ENCODE data around the gene MED22. TPM values are rescaled to one million over a fixed set of nuclear protein-coding genes. Genes with fewer than 3 reads are reported as not detected.

MED22 gene
- total and polyA plus RNA-seq, 2 of the 8 experiments (the other 6 are each of a cell fraction or from before 2014, with no cell fraction given) = 56.4 to 68.4 TPM

DNA sequence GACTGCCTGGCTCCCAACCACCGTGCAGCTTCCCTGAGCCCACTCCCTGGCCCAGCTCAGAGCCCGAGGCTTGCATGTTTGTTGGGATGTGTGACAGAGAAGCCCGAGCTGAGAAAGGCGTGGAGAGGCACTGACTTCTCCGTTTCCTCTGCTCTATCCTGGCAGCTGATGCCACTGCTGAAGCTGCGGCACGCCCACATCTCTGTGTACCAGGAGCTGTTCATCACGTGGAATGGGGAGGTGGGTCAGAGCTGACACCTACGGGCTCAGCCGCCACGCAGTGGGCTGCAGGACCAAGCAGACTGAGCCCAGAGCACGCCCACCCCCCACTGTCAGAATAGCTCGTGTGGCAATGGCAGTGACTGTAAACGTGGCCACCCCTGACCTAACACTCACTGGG lies 37.5 kb upstream of the MED22 start:
- DNase-seq (ENCODE audit: low read depth in 1 of 2, low spot score in 2 of 2) (no peak), FAIRE-seq (no peak)
- Histone ChIP-seq H3K9ac (replicated peaks in 1 of 4; ENCODE audit: extremely low read depth in 1 of 4, low read depth in 3 of 4, low read length in 3 of 4) (no peak overlapping the region), H2BK5ac (ENCODE audit: low read depth, low read length) (no peak overlapping the region), H3K9me3 (ENCODE audit: insufficient read depth in 2 of 2, low read depth in 1 of 2, low read length in 1 of 2) (peaks cover 0 to 11% of the 10 kb centered on the region in 2 experiments; a peak in 2 of 4 replicates), H3K79me2 (ENCODE audit: control insufficient read depth in 1 of 2, insufficient read depth in 2 of 2, low read length in 2 of 2) (no peaks in the 10 kb centered on the region), H3K4me1 (replicated peaks in 1 of 4; ENCODE audit: control insufficient read depth in 3 of 4, insufficient read depth in 4 of 4, low read length in 3 of 4) (no peaks in the 10 kb centered on the region; a peak in 1 of 7 replicates), H3K4me3 (ENCODE audit: extremely low read depth in 1 of 4, insufficient read depth in 2 of 4, low read depth in 3 of 4, low read length in 4 of 4) (no peak overlapping the region), H2BK12ac (ENCODE audit: low read depth, low read length) (no peak overlapping the region), H4K91ac (replicated peaks; ENCODE audit: insufficient read length, low read length) (no peak overlapping the region), H3K79me1 (ENCODE audit: low read depth, low read length) (no peaks in the 10 kb centered on the region), H3K27ac (ENCODE audit: low read depth, low read length) (no peak overlapping the region), H2AK5ac (ENCODE audit: low read depth, low read length) (no peak overlapping the region), H2BK20ac (ENCODE audit: low read length) (no peak overlapping the region), H4K5ac (ENCODE audit: insufficient read length, low read depth, low read length) (no peak overlapping the region), H3K56ac (replicated peaks; ENCODE audit: insufficient read length, low read depth, low read length) (no peak overlapping the region), H3K18ac (ENCODE audit: extremely low read depth, low read length) (no peak overlapping the region), H4K8ac (ENCODE audit: extremely low read depth, insufficient read depth, low read length) (no peak overlapping the region), H3K23ac (ENCODE audit: insufficient read length) (no peak overlapping the region), H3K36me3 (ENCODE audit: control insufficient read depth in 2 of 4, insufficient read depth in 4 of 4, low read length in 3 of 4) (no peaks in the 10 kb centered on the region; a peak in 1 of 8 replicates), H4K20me1 (replicated peaks in 1 of 2; ENCODE audit: control insufficient read depth in 1 of 2, insufficient read depth in 2 of 2, low read length in 2 of 2) (peaks cover 0 to 15% of the 10 kb centered on the region in 2 experiments), H2BK15ac (ENCODE audit: low read length) (no peak overlapping the region), H2AFZ (ENCODE audit: low read length) (no peak overlapping the region), H3K27me3 (replicated peaks in 1 of 4; ENCODE audit: control insufficient read depth in 3 of 4, extremely low read depth in 1 of 4, insufficient read depth in 3 of 4, low read length in 3 of 4) (peaks cover 0 to 2% (median 0%) of the 10 kb centered on the region in 4 experiments; a peak in 1 of 7 replicates), H3K23me2 (ENCODE audit: low read depth, low read length) (peaks cover 16% of the 10 kb centered on the region; the same call in 1 of the 2 replicates), H2BK120ac (replicated peaks; ENCODE audit: low read depth, low read length) (no peak overlapping the region), H3K4ac (replicated peaks; ENCODE audit: insufficient read length, low read depth, low read length) (no peak overlapping the region), H3K4me2 (ENCODE audit: insufficient read depth in 1 of 2, low read depth in 2 of 2, low read length in 2 of 2) (no peak overlapping the region), H3K14ac (ENCODE audit: insufficient read length) (no peak overlapping the region)
- 83% methylated on average over 13 of the region's 14 CpGs; no CpG with 5 or more reads in 1 of the 2 experiments for WGBS, 2 experiments (ENCODE audit: extremely low coverage in 1 of 2, insufficient coverage in 1 of 2, insufficient read length in 1 of 2, insufficient replicate concordance in 2 of 2, low coverage in 1 of 2, low lambda C conversion rate in 2 of 2, missing lambda C conversion rate in 1 of 2)
- ChIA-PET POLR2A (ENCODE audit: partially characterized antibody) (interaction anchor here (1.0 to 1.6 kb wide), 5 partner anchors 11 to 37 kb away, joined by 3 to 5 read pairs (median 3); partner anchors contain the start of genes MED22, REXO4 and RPL7A), CTCF (ENCODE audit: partially characterized antibody) (interaction anchor here (0.5 to 4.7 kb wide), 5 partner anchors 11 to 111 kb away, joined by 3 to 52 read pairs (median 4); no protein-coding TSS in a partner anchor)
- TF ChIP-seq FOSL1 (IDR thresholded peaks at IDR 0.05; ENCODE audit: insufficient read depth, low read depth, low read length) (no peak), NRF1 (IDR thresholded peaks at IDR 0.05; ENCODE audit: low read depth, low read length) (no peak), SIRT6 (IDR thresholded peaks at IDR 0.05; ENCODE audit: low read length) (no peak), ASH2L (IDR thresholded peaks at IDR 0.05; ENCODE audit: low read length) (no peak), RBBP5 (IDR thresholded peaks at IDR 0.05; ENCODE audit: borderline replicate concordance, low read depth, low read length) (no peak), POLR2A (IDR thresholded peaks at IDR 0.05; ENCODE audit: control extremely low read depth in 1 of 2, low read depth in 2 of 2, low read length in 2 of 2) (no peak), BCL11A (IDR thresholded peaks at IDR 0.05; ENCODE audit: low read depth in 2 of 2, low read length in 2 of 2) (no peak), GABPA (IDR thresholded peaks at IDR 0.05; ENCODE audit: borderline replicate concordance, insufficient read depth, low read length) (no peak), CHD2 (IDR thresholded peaks at IDR 0.05; ENCODE audit: low read length) (no peak), CBX5 (IDR thresholded peaks at IDR 0.05; ENCODE audit: low read depth, low read length) (no peak), KDM5A (IDR thresholded peaks at IDR 0.05; ENCODE audit: low read length) (no peak)

All from H1 (cell line).